ENCODE results near the gene TXNL4A.

The TXNL4A gene

GRCh38 chr18:79938196-79938595 lies 50.2 kb downstream of the TXNL4A start:
- Histone ChIP-seq H3K27ac (ENCODE audit: extremely low read depth, low read depth, low read length) (no peak overlapping the region), H3K4me1 (ENCODE audit: control insufficient read depth, insufficient read depth, low read length) (0 out of 2 replicates have a peak, but pooled peaks cover 2% of the 10 kb centered on the region), H3K4me3 (ENCODE audit: low read depth, low read length) (no peak overlapping the region), H3K9me3 (ENCODE audit: control insufficient read depth, insufficient read depth, low read depth, low read length) (no peaks in the 10 kb centered on the region), H3K36me3 (ENCODE audit: control insufficient read depth in 2 of 2, insufficient read depth in 1 of 2, low read length in 2 of 2) (peaks cover 10 to 49% of the 10 kb centered on the region in 2 experiments)
- no peak for TF ChIP-seq CTCF (tag by site-specific recombination; IDR thresholded peaks at IDR 0.05)
- TF ChIP-seq ZNF280C (tag by site-specific recombination; IDR thresholded peaks at IDR 0.05) = no peak
- no peak for TF ChIP-seq GFI1B (tag by site-specific recombination; IDR thresholded peaks at IDR 0.05)
- no peak for TF ChIP-seq ZNF514 (tag by site-specific recombination; IDR thresholded peaks at IDR 0.05)
- no peak for TF ChIP-seq ZNF704 (tag by site-specific recombination; IDR thresholded peaks at IDR 0.05)
- no peak for TF ChIP-seq ZIC2 (tag by site-specific recombination; IDR thresholded peaks at IDR 0.05)
- no peak for TF ChIP-seq ZSCAN23 (tag by site-specific recombination; IDR thresholded peaks at IDR 0.05)
- no peak for TF ChIP-seq ZNF362 (tag by site-specific recombination; IDR thresholded peaks at IDR 0.05)
- ChIA-PET CTCF (no interaction called here), POLR2A (no interaction called here)

GRCh38 chr18:79937103-79937860 lies 51.1 kb downstream of the TXNL4A start:
- Histone ChIP-seq H3K9me3 (ENCODE audit: control insufficient read depth, insufficient read depth, low read depth, low read length) (no peaks in the 10 kb centered on the region), H3K27ac (ENCODE audit: extremely low read depth, low read depth, low read length) (no peak overlapping the region), H3K4me1 (ENCODE audit: control insufficient read depth, insufficient read depth, low read length) (no peaks in the 10 kb centered on the region), H3K4me3 (ENCODE audit: low read depth, low read length) (no peak overlapping the region), H3K36me3 (ENCODE audit: control insufficient read depth in 2 of 2, insufficient read depth in 1 of 2, low read length in 2 of 2) (peaks cover 10 to 44% of the 10 kb centered on the region in 2 experiments)
- TF ChIP-seq INSM2 (tag by site-specific recombination; IDR thresholded peaks at IDR 0.05) (no peak), ZBTB26 (tag by site-specific recombination; optimal IDR thresholded peaks at IDR 0.05) (no peak), ZNF266 (tag by site-specific recombination; IDR thresholded peaks at IDR 0.05; ENCODE audit: low read depth) (no peak), REPIN1 (tag by site-specific recombination; IDR thresholded peaks at IDR 0.05; ENCODE audit: low read depth) (no peak), ZBTB6 (tag by site-specific recombination; IDR thresholded peaks at IDR 0.05) (no peak), ZNF366 (tag by site-specific recombination; conservative IDR thresholded peaks at IDR 0.05) (no peak)
- ChIA-PET POLR2A (no interaction called here), CTCF (interaction anchor here (0.6 kb wide), 1 partner anchor 82 kb away, joined by 3 read pairs; no protein-coding TSS in a partner anchor)

Data from HEK293 (cell line).